HG03060 (cell line): Measurements from ENCODE around the gene VPS8.

Experiments
- ATAC-seq: cut with Tn5 transposase; IDR thresholded peaks from one replicate; pipeline ENCODE4 v1.9.1; 2021; ENCODE audit warnings: low read depth, moderate number of reproducible peaks; ENCODE audit not compliant: unreplicated experiment

Gene VPS8, protein sequence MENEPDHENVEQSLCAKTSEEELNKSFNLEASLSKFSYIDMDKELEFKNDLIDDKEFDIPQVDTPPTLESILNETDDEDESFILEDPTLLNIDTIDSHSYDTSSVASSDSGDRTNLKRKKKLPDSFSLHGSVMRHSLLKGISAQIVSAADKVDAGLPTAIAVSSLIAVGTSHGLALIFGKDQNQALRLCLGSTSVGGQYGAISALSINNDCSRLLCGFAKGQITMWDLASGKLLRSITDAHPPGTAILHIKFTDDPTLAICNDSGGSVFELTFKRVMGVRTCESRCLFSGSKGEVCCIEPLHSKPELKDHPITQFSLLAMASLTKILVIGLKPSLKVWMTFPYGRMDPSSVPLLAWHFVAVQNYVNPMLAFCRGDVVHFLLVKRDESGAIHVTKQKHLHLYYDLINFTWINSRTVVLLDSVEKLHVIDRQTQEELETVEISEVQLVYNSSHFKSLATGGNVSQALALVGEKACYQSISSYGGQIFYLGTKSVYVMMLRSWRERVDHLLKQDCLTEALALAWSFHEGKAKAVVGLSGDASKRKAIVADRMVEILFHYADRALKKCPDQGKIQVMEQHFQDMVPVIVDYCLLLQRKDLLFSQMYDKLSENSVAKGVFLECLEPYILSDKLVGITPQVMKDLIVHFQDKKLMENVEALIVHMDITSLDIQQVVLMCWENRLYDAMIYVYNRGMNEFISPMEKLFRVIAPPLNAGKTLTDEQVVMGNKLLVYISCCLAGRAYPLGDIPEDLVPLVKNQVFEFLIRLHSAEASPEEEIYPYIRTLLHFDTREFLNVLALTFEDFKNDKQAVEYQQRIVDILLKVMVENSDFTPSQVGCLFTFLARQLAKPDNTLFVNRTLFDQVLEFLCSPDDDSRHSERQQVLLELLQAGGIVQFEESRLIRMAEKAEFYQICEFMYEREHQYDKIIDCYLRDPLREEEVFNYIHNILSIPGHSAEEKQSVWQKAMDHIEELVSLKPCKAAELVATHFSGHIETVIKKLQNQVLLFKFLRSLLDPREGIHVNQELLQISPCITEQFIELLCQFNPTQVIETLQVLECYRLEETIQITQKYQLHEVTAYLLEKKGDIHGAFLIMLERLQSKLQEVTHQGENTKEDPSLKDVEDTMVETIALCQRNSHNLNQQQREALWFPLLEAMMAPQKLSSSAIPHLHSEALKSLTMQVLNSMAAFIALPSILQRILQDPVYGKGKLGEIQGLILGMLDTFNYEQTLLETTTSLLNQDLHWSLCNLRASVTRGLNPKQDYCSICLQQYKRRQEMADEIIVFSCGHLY (N-terminal part only)

DNA sequence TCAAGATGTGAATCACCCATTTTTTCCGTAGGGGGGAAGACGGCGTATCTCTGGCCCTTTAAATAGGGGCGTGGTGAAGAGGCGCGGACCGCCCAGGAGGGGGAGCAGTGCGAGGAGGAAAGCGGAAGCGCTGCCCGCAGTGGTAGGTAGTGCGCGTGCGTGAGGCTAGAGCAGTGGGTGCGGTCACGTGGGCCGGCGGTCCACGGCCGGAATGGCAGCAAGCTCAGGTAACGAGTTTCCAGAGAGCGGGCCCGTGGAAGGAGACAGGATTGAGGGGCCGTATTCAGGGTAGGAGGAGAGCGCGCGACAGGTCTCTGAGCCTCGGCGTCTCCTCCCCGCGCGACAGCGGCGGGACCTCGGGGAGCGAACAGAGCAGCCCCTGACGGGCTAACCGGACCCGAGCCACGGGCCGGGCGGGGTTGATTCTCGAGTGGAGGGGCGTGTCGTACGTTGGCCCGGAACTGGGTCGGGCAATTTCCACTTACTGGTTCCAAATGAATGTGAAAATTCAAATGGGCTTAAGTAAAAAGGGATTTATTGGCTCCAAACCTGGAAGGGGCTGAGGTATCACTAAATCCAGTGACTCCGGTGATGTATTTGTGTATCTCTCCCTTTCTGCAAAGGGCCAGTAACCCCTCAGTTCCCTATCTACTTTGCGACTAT lies at the start of gene VPS8:
VPS8 (plus strand) TSS at position 168 of the 663 bp plus-strand sequence. CDS start 12,467 bp downstream, outside the sequence.
- ATAC-seq: peak; percentile 71

- ATAC-seq: no peak
These were observed 47.8 kb upstream of the VPS8 start for GRCh38 chr3:184764191-184764590.

GRCh38 chr3:184765047-184765729 lies 46.8 kb upstream of the VPS8 start:
- ATAC-seq: no peak

DNA sequence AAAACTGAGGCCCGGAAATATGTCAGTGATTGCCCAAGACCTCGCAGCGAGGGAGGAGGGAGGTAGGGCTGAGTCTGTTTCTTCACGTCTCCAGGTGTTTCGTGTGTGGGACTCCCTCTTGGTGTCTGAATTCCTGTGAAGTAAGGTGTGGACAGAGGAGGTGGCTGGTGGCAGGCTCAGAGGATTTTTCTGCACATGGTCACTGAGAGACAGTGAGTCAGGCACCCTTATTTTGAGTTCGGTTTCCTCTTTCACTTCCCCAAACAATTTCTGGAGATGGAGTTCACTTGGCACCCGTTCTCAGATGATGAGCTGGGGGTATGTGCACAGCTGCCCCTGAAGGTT lies 46.3 kb upstream of the VPS8 start:
- no peak for ATAC-seq

GRCh38 chr3:184766555-184767261 lies 45.3 kb upstream of the VPS8 start:
- ATAC-seq: no peak

DNA sequence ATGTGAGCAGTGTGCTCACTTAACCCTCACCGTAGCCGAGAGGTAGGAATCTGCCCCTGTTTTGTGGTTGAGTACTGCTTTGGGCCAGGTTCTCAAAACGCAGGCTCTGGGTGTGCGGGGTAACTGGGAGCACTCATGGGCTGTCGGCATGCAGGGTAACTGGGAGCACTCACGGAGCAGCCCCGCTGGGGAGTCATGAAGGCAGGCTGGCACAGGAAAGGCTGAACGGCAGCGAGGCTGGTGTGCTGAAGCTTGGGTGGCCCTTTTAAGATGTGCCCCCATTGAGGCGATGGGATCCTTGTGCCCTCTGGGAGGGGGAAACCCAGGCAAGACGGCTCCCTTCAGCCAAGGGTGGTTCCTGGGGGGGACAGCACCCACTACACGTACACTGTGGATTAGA lies 44.6 kb upstream of the VPS8 start:
- ATAC-seq: no peak

DNA sequence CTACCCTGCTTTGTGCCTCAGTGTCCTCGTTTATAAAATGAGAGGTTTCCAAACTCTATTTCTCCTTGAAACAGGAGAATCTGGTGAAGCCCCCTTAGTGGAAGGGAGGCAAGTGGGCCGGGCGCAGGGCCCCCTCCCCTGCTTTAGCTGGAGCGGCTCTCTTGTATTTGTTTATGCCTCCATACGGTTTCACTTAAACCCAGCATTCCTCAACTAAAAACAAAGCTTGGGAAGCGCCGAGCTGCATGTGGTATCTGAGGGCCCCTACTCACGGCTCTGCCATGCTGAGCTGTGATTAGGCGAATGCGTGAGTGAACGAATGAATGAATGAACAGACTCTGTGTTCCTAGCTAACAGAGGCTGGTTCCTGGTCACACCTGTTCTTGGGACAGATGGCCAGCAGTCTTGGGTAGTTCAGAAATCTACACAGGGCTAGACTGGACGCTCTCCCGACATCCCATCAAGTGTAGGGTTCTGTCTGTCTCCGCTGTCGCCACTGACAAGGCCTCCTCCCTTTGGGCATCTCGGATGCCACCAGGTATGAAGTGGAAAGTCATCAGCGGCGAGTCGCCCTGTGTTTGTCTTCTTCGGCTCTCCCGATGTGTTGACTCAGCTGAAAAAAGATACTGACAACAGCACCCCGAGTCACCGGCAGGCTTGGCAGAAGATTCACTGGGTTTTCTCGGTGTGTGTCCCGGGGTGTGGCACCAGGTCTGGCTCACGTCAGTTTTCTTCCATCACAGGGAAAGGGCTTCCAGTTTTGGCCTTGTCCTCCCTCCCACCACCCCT lies 42.4 kb upstream of the VPS8 start:
- ATAC-seq: no peak

DNA sequence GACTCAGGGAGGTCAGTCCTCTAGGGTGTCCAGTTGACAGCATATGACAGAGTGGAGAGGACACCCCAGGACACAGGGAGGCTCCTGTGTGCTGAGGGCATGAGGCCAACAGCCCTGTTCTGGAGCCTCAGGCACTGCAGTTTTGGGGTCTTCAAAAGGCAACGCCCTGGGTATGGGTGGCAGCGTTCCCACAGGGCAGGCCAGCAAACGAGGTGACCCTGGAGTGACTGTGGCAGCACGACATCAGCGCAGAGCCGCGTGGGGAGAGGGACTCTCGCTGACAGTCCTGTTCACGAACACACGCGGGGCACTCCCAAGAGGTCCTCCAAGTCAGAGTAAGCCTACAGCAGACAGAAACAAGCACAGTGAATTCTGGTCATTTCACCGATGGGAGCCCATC lies 41.4 kb upstream of the VPS8 start:
- no peak for ATAC-seq

- ATAC-seq: no peak
These were observed 40.5 kb upstream of the VPS8 start for GRCh38 chr3:184771301-184772127.

GRCh38 chr3:184772667-184773272 lies 39.2 kb upstream of the VPS8 start:
- ATAC-seq: no peak

DNA sequence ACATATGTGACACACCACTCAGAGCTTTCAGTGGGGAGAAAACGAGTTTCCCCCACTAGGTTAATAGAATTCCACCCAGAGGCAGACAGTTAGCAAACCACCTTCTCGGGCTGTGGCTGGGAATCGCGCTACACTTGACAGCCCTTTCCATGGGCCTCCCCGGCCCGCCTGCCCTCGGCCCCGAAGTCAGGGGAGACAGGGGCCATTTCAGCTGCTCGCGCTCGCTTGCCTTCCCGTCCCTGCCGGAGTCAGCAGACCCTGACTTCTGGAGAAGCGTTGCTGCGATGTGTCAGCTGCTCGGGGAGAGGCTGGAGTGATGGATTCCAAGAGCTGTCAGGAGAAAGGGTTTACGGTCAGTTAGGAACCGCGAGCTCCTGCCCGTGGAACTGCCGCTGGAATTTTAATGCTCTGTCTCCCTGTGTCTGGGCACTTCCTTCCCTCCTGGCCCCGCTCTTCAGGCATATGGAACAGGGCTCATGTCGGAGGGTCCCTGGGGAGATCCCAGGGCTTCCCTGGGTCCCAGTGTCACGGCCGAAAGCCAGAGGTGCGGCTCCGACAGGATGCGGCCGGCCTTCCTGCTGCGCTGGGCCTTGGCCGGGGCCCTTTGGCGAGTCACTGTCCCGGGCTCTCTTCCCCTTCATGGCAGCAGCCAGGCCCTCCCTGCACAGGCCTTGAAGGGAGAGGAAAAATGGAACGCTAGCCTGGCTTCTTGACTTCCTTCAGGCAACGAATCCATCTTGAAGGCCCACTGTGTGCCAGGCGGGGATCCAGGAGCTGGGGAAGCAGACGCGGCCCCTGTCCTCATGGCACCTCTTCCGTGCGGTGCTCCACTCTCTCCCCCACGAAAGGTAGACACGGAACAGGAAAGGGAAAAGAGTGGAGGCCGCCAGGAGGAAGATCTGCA lies 38.4 kb upstream of the VPS8 start:
- ATAC-seq: no peak

DNA sequence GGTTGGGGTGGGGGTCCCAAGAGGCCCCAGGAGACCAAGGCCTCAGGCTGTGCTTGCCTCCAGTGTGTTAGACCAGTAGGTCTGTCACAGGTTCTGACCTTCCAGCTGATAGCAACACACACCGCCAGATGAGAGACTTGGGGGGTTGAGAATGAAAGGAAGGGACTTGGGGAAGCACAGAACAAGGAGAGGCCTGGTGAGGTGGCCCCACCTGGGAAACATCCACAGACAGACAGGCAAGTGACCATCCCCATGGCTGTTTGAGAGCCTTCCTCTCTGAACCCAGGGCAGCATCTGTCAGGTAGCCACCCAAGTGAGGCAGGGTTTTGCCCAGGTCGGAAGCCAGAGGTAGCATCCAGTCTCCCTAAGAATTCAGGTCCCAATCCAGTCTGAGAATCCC lies 35.0 kb upstream of the VPS8 start:
- no peak for ATAC-seq

GRCh38 chr3:184777566-184778356 lies 34.2 kb upstream of the VPS8 start:
- ATAC-seq: no peak

- ATAC-seq: no peak
These were observed 33.3 kb upstream of the VPS8 start for GRCh38 chr3:184778426-184779332.
